Cardiac atrium fibroblast (primary cell): ENCODE data around the gene GNAZ. TPM values are rescaled to one million over a fixed set of nuclear protein-coding genes. Genes with fewer than 3 reads are reported as not detected.

ENCODE experiments used
- total RNA-seq: library from RNA; depleted of rRNA; stranded (reverse); fragments of >200 nt; gene quantifications from 2 replicates; pipeline ENCODE4 v1.2.3, GENCODE V29; 2015

GNAZ gene
- 0.32 and 1.3 TPM in 2 replicates for total RNA-seq

DNA sequence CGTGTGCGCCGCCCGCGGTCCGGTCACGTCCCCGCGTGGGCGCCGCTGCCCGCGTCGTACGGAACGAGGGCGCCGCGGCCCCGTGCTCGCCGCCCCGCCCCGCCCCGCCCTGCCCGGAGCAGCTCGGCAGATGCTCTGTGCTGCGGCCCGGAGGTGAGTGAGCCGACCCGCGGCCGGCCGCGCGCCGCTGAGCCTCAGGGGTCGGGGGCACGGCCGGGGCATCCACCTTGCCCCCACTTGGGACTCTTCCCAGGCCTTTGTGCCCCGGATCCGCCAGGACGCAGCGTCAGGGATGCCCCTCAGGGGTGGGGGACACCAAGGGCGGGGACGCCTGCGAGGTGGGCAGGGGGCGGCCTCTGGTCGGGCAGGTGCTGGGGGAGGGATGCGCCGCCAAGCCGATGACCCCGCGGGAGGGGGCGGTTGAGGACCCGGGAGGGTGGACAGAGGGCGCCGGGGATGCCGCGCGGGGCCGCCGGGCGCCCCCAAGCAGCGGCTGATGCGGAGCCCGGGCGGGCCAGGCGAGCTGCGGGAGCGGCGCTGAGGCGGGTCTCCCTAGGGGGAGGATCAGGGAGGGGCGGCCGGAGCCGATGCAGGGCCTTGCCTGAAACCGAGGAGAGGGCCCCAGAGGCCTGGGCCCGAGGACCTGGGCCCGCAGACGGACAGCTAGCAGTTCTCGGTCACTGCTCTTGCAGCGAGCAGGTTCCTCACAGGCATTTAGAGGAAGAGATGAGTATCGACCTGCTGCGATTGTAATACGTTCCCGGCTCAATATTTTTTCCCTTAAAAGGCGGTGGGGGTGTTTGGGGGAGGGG lies at the start of gene GNAZ:
Gene GNAZ (plus strand): TSS at position 102 of the 812 bp plus-strand sequence. CDS start 25,177 bp downstream, outside the sequence.

DNA sequence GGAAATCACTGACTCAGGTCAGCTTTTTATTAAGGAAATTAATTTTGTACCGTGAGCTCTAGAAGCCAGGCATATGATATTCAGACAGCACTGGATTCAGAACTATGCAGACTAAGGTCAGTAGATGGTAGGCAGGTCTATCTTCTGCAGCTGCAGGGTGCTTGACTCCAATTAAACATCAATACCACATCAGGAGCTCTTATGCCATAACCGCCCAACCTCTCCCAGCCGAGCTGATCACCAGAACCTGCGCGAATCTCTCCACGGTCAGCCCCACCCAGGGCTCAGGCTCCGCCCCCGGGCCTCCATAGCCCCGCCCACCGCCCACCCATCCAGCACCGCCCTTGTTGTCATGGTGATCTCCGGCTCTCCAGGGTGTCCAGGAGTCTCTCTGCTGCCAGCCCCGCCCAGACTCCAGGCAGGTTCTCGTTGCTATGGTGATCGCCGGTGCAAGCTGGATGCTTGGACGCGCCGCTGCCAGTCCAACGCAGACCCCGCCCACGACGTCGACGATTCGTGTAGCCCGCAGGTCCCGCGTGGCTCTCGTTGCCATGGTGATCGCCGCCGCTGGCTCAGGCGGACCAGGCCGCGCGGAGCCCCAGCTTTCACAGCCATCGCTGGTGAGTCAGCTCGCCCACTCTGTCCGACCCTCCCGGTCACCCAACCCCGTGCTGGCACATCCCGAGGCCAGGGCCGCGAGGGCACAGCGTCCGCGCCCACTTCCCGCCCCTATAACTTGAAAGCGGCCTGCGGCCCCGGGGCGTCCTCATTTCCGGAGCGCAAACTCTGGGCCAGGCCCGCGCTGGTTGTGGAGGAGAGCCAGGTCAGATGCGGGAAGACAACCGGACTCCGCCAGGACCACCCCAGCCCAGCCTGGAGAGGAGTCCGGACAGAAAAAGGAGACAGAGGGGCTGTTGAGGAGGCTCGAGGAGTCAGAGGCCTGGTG lies 74.9 kb downstream of the GNAZ start, which contains the start of gene RAB36:
Gene RAB36 (plus strand): TSS at position 546 of the 946 bp plus-strand sequence. CDS start 1,140 bp downstream, outside the sequence.

Other genes starting within 250 kb of the GNAZ start
- not detected in 2 replicates for gene IGLL5, start 182.7 kb upstream of the GNAZ start, total RNA-seq
- not detected in 2 replicates for gene RSPH14, start 71.5 kb downstream of the GNAZ start, total RNA-seq
- 1.8 and 2.3 TPM in 2 replicates for gene RAB36, start 75.0 kb downstream of the GNAZ start, total RNA-seq
- gene BCR, start 110.0 kb downstream of the GNAZ start, total RNA-seq = 40.5 and 44.4 TPM in 2 replicates